LNCaP clone FGC (cell line): ENCODE results near the gene PCYT1B.

ENCODE experiments used
- DNase-seq: peaks from one replicate; pipeline ENCODE4 v3.0.0-alpha.2; 2011; ENCODE audit warnings: low read depth
- H3K4me3 ChIP-seq: 2 replicates; pipeline ENCODE4 v1.5.1; 2011; ENCODE audit warnings: mild to moderate bottlenecking, low read depth, low read length, control low read depth
- CTCF ChIP-seq: IDR thresholded peaks from 2 replicates; pipeline ENCODE4 v1.5.1; 2012; ENCODE audit warnings: mild to moderate bottlenecking; ENCODE audit not compliant: control insufficient read depth, insufficient read depth; ENCODE audit errors: extremely low read depth

Gene PCYT1B

GRCh38 chrX:24567169-24567568 is 80.0 kb downstream of the PCYT1B start:
- H3K4me3 ChIP-seq = no peak overlapping the region
- TF ChIP-seq CTCF = no peak
- DNase-seq = no peak

- H3K4me3 ChIP-seq = no peak overlapping the region
- no peak for TF ChIP-seq CTCF
- DNase-seq = peak; percentile 11
These were observed 80.9 kb downstream of the PCYT1B start for GRCh38 chrX:24566240-24566639.

- H3K4me3 ChIP-seq = no peak overlapping the region
- TF ChIP-seq CTCF = no peak
- DNase-seq = no peak
These were observed 83.7 kb downstream of the PCYT1B start for GRCh38 chrX:24563291-24564010.

- DNase-seq = no peak
- no peak for TF ChIP-seq CTCF
- H3K4me3 ChIP-seq = no peak overlapping the region
These were observed 86.0 kb downstream of the PCYT1B start for GRCh38 chrX:24561121-24561520.

GRCh38 chrX:24553011-24553410 is 94.1 kb downstream of the PCYT1B start:
- no peak for DNase-seq
- H3K4me3 ChIP-seq = no peak overlapping the region
- TF ChIP-seq CTCF = no peak

- H3K4me3 ChIP-seq = no peak overlapping the region
- no peak for DNase-seq
- TF ChIP-seq CTCF = no peak
These were observed 97.0 kb downstream of the PCYT1B start for GRCh38 chrX:24550166-24550565.

GRCh38 chrX:24547961-24548360 is 99.2 kb downstream of the PCYT1B start:
- DNase-seq = no peak
- no peak overlapping the region for H3K4me3 ChIP-seq
- no peak for TF ChIP-seq CTCF
